Colonic mucosa (tissue), 4 donors: ENCODE results near the gene NUDT14. TPM values are rescaled to one million over a fixed set of nuclear protein-coding genes. Genes with fewer than 3 reads are reported as not detected.

Source experiments
- DNase-seq: peaks from one replicate; pipeline ENCODE4 v3.0.0-alpha.2; 2020
- H3K27ac ChIP-seq: fragments of 200-600 bp; one replicate; pipeline ENCODE4 v1.8.0; 2021
- H3K27me3 ChIP-seq: fragments of 200-600 bp; one replicate; pipeline ENCODE4 v1.8.0; 2021
- H3K36me3 ChIP-seq: fragments of 200-600 bp; one replicate; pipeline ENCODE4 v1.8.0; 2021
- H3K4me1 ChIP-seq: fragments of 200-600 bp; one replicate; pipeline ENCODE4 v1.8.0; 2021; ENCODE audit warnings: mild to moderate bottlenecking
- H3K4me3 ChIP-seq: fragments of 200-600 bp; one replicate; pipeline ENCODE4 v1.8.0; 2021
- H3K9ac ChIP-seq, 2 donors: one replicate each; pipeline ENCODE4 v1.7.0; 2013; ENCODE audit warnings: control low read depth in 2 of 2, low read depth in 2 of 2, low read length in 2 of 2
- H3K9me3 ChIP-seq: fragments of 200-600 bp; one replicate; pipeline ENCODE4 v1.8.0; 2021
- CTCF ChIP-seq: fragments of 200-600 bp; IDR thresholded peaks from one replicate; pipeline ENCODE4 v1.8.0; 2022; ENCODE audit warnings: antibody characterized with exemption, mild to moderate bottlenecking
- intact Hi-C: fragments of 100-400 bp; cut with DNase I; formaldehyde crosslinking; loops from one replicate; pipeline ENCODE4 v1.14.1; 2022
- total RNA-seq, 2 donors: library from RNA; stranded (reverse); fragmentation: NEBNext Ultra II Directional in 1 of 2; extraction: Animal tissue kit (Norgen Biotek cat#: 25700) in 1 of 2; gene quantifications; one replicate each; pipeline ENCODE4 v1.2.1, GENCODE V29; 2021
- donor health status: healthy.
- donor health status: DM: no; HTN: no; CAD: no.
- donor health status: DM: no; HTN: no; CAD: no.

The NUDT14 gene
- total RNA-seq, 2 donors from 2014 or later: 40.8 to 46.0 TPM

GRCh38 chr14:105141486-105142281, 39.4 kb downstream of the NUDT14 start:
- no peak overlapping the region for H3K9ac ChIP-seq
- no peaks in the 10 kb centered on the region for H3K4me1 ChIP-seq
- no peaks in the 10 kb centered on the region for H3K9me3 ChIP-seq
- H3K27me3 ChIP-seq: no peaks in the 10 kb centered on the region
- H3K27ac ChIP-seq: no peak overlapping the region
- TF ChIP-seq CTCF: no peak
- H3K36me3 ChIP-seq: no peaks in the 10 kb centered on the region
- H3K4me3 ChIP-seq: no peak overlapping the region
- DNase-seq: no peak
- intact Hi-C loops: no loop called here

- H3K4me3 ChIP-seq: no peak overlapping the region
- intact Hi-C loops: no loop called here
- no peak for DNase-seq
These were observed 40.1 kb downstream of the NUDT14 start for GRCh38 chr14:105141026-105141425.

GRCh38 chr14:105140581-105140980, 40.5 kb downstream of the NUDT14 start:
- Histone ChIP-seq H3K27me3 (no peaks in the 10 kb centered on the region), H3K9me3 (no peaks in the 10 kb centered on the region), H3K4me1 (no peaks in the 10 kb centered on the region), H3K27ac (no peak overlapping the region), H3K4me3 (no peak overlapping the region), H3K36me3 (no peaks in the 10 kb centered on the region), H3K9ac (no peak overlapping the region)
- intact Hi-C loops: no loop called here
- no peak for DNase-seq
- no peak for TF ChIP-seq CTCF

More at GRCh38 chr14:105141026-105141425, 40.1 kb downstream of the NUDT14 start:
- H3K9me3 ChIP-seq: no peaks in the 10 kb centered on the region
- H3K27me3 ChIP-seq: no peaks in the 10 kb centered on the region
- H3K4me1 ChIP-seq: no peaks in the 10 kb centered on the region
- no peak for TF ChIP-seq CTCF
- no peak overlapping the region for H3K27ac ChIP-seq
- H3K36me3 ChIP-seq: no peaks in the 10 kb centered on the region
- H3K9ac ChIP-seq: no peak overlapping the region

- TF ChIP-seq CTCF: no peak
- H3K27me3 ChIP-seq: no peaks in the 10 kb centered on the region
- no peak for DNase-seq
- no peak overlapping the region for H3K27ac ChIP-seq
- H3K4me3 ChIP-seq: no peak overlapping the region
- no peak overlapping the region for H3K9ac ChIP-seq
- H3K36me3 ChIP-seq: no peaks in the 10 kb centered on the region
- no peaks in the 10 kb centered on the region for H3K9me3 ChIP-seq
- H3K4me1 ChIP-seq: no peaks in the 10 kb centered on the region
- intact Hi-C loops: no loop called here
These were observed 41.3 kb downstream of the NUDT14 start for GRCh38 chr14:105139831-105140239.

GRCh38 chr14:105139212-105139825, 41.8 kb downstream of the NUDT14 start:
- H3K4me3 ChIP-seq: no peak overlapping the region
- no peak for DNase-seq
- intact Hi-C loops: no loop called here
- no peaks in the 10 kb centered on the region for H3K9me3 ChIP-seq
- H3K9ac ChIP-seq: no peak overlapping the region
- no peaks in the 10 kb centered on the region for H3K27me3 ChIP-seq
- H3K4me1 ChIP-seq: no peaks in the 10 kb centered on the region
- H3K36me3 ChIP-seq: no peaks in the 10 kb centered on the region
- TF ChIP-seq CTCF: no peak
- no peak overlapping the region for H3K27ac ChIP-seq
